Measurements from ENCODE around the gene CDH4.

DNA sequence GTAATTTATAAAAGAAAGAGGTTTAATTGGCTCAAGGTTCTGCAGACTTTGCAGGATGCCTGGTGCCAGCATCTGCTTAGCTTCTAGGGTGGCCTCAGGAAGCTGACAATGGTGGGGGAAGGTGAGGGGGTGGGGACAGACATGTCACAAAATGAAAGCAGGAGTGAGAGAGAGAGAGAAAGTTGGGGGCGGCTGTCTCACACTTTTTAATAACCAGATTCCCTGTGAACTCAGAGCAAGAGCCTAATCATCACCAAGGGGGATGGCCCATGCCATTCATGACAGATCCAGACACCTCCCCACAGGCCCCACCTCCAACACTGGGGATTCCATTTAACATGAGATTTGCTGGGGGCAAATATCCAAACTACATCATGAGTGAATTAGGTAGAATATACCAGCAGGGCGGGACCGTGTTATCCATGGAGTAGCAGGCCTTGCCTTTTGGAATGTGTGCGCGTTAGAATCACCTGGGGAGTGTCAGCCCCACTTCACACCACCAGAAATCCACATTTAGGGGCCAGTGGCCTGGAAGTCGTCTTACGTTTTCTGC is 258.8 kb downstream of the CDH4 start:
- TF ChIP-seq, protein P1, sequence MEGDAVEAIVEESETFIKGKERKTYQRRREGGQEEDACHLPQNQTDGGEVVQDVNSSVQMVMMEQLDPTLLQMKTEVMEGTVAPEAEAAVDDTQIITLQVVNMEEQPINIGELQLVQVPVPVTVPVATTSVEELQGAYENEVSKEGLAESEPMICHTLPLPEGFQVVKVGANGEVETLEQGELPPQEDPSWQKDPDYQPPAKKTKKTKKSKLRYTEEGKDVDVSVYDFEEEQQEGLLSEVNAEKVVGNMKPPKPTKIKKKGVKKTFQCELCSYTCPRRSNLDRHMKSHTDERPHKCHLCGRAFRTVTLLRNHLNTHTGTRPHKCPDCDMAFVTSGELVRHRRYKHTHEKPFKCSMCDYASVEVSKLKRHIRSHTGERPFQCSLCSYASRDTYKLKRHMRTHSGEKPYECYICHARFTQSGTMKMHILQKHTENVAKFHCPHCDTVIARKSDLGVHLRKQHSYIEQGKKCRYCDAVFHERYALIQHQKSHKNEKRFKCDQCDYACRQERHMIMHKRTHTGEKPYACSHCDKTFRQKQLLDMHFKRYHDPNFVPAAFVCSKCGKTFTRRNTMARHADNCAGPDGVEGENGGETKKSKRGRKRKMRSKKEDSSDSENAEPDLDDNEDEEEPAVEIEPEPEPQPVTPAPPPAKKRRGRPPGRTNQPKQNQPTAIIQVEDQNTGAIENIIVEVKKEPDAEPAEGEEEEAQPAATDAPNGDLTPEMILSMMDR (IDR thresholded peaks at IDR 0.05): no peak
- TF ChIP-seq POLR2A (IDR thresholded peaks at IDR 0.05): no peak
